NT2/D1 (cell line): Measurements from ENCODE around the gene ZSWIM7.

ENCODE experiments used
- SUZ12 ChIP-seq: IDR thresholded peaks from 2 replicates; pipeline ENCODE4 v1.6.1; 2011; ENCODE audit not compliant: insufficient read length, insufficient read depth; ENCODE audit errors: extremely low read depth
- YY1 ChIP-seq: IDR thresholded peaks from 2 replicates; pipeline ENCODE4 v1.6.1; 2011; ENCODE audit not compliant: insufficient read length, insufficient read depth
- ZNF274 ChIP-seq: IDR thresholded peaks from 2 replicates; pipeline ENCODE4 v1.6.1; 2011; ENCODE audit warnings: mild to moderate bottlenecking, low read depth, low read length

- no peak for TF ChIP-seq SUZ12
- TF ChIP-seq ZNF274, result no peak
- TF ChIP-seq YY1, result no peak
Observed at GRCh38 chr17:15954222-15954621, 45.3 kb downstream of the ZSWIM7 start.
